HCT116 (cell line): ENCODE measurements around the gene SLC27A3. TPM values are rescaled to one million over a fixed set of nuclear protein-coding genes. Genes with fewer than 3 reads are reported as not detected.

Experiments used
- ATAC-seq: fragments of 200-7000 bp; cut with Tn5 transposase; 2 replicates; pipeline ENCODE4 v1.9.1; 2020; ENCODE audit warnings: mild to moderate bottlenecking, moderate library complexity
- Bru-seq: library from RNA; stranded (reverse); fragments of 400-500 nt; gene quantifications from one replicate; lab custom pipeline; 2021; lab: Mats Ljungman, UMichigan
- BruChase-seq, 2 experiments: library from RNA; stranded (reverse); fragments of 400-500 nt; gene quantifications; one replicate each; lab custom pipeline; 2021; lab: Mats Ljungman, UMichigan
- BruUV-seq: library from RNA; stranded (reverse); fragments of 400-500 nt; replicated peaks from 2 replicates; lab custom pipeline; 2021; lab: Mats Ljungman, UMichigan
- CTCF ChIA-PET: fragments of 300-600 bp; sonication (Branson Sonifier 250); formaldehyde crosslinking; loops from one replicate; lab custom pipeline; 2021; ENCODE audit warnings: antibody characterized with exemption; lab: Charles Lee
- POLR2A ChIA-PET: fragments of 300-600, 350-600 bp; sonication (Branson Sonifier 250); formaldehyde crosslinking; loops from one replicate; lab custom pipeline; 2021; ENCODE audit warnings: antibody characterized with exemption; lab: Charles Lee
- RAD21 ChIA-PET, 2 experiments: fragments of 300-600 bp; sonication (Branson Sonifier 250); formaldehyde crosslinking; loops; one replicate each; lab custom pipeline; 2023; ENCODE audit warnings: low total read pairs in 2 of 2; ENCODE audit not compliant: uncharacterized antibody in 2 of 2, unreplicated experiment in 2 of 2, low non-redundant PET in 1 of 2; lab: Charles Lee
- DNase-seq: peaks from one replicate; pipeline ENCODE4 v3.0.0-alpha.2; 2010; ENCODE audit warnings: low read depth, low spot score
- H2AFZ ChIP-seq: fragments of 200-600 bp; shearing (Covaris generic), sonication (generic); 2 replicates; pipeline ENCODE4 v1.6.1; 2017; ENCODE audit warnings: low read depth, mixed run types, mixed read lengths, antibody characterized with exemption, low read length; ENCODE audit not compliant: poor library complexity, severe bottlenecking
- H3K27ac ChIP-seq: 2 replicates; pipeline ENCODE4 v1.5.1; 2012; ENCODE audit warnings: low read depth, low read length
- H3K27me3 ChIP-seq: fragments of 200-600 bp; sonication (generic); 2 replicates; pipeline ENCODE4 v1.6.1; 2016; ENCODE audit warnings: mixed run types, low read length, mixed read lengths; ENCODE audit not compliant: insufficient read depth
- H3K36me3 ChIP-seq, 2 experiments: fragments of 200-500 bp in 1 of 2; fragments of 200-600 bp in 1 of 2; sonication (Bioruptor generic) in 1 of 2; sonication (generic) in 1 of 2; 2 replicates each; pipeline versions ENCODE4 v1.5.1 to v1.6.1; 2014 to 2016; ENCODE audit warnings: low read length in 2 of 2, inconsistent platforms in 1 of 2, mixed read lengths in 1 of 2, mixed run types in 1 of 2; ENCODE audit not compliant: insufficient read depth in 2 of 2, control insufficient read depth in 1 of 2
- H3K4me1 ChIP-seq, 2 experiments: fragments of 200-600 bp in 1 of 2; sonication (generic) in 1 of 2; 2 replicates each; pipeline versions ENCODE4 v1.5.1 to v1.6.1; 2012 to 2017; ENCODE audit warnings: low read length in 2 of 2, inconsistent platforms in 1 of 2, mild to moderate bottlenecking in 1 of 2, mixed read lengths in 1 of 2, mixed run types in 1 of 2, moderate library complexity in 1 of 2; ENCODE audit not compliant: insufficient read depth in 2 of 2, control insufficient read depth in 1 of 2
- H3K4me2 ChIP-seq: fragments of 200-600 bp; sonication (generic); 2 replicates; pipeline ENCODE4 v1.6.1; 2017; ENCODE audit warnings: mixed run types, low read length, mixed read lengths
- H3K4me3 ChIP-seq, 2 experiments: fragments of 200-600 bp in 1 of 2; sonication (generic) in 1 of 2; replicated peaks in 1 of 2; 2 replicates each; pipeline ENCODE4 v1.5.1; 2011 to 2016; ENCODE audit warnings: low read length in 2 of 2, control low read depth in 1 of 2, low read depth in 1 of 2, mild to moderate bottlenecking in 1 of 2, mixed read lengths in 1 of 2, mixed run types in 1 of 2
- H3K79me2 ChIP-seq: fragments of 200-600 bp; sonication (generic); 2 replicates; pipeline ENCODE4 v1.6.1; 2017; ENCODE audit warnings: mild to moderate bottlenecking, mixed run types, low read length, moderate library complexity, mixed read lengths; ENCODE audit not compliant: insufficient read depth
- H3K9ac ChIP-seq: fragments of 200-600 bp; sonication (generic); 2 replicates; pipeline ENCODE4 v1.6.1; 2016; ENCODE audit warnings: low read length, mixed read lengths
- H3K9me2 ChIP-seq: fragments of 200-600 bp; sonication (generic), shearing (Covaris generic); 2 replicates; pipeline ENCODE4 v1.6.1; 2017; ENCODE audit warnings: mixed run types, mild to moderate bottlenecking, moderate library complexity; ENCODE audit not compliant: insufficient read depth
- H3K9me3 ChIP-seq, 2 experiments: fragments of 200-500 bp in 1 of 2; fragments of 200-600 bp in 1 of 2; sonication (Bioruptor generic) in 1 of 2; sonication (generic) in 1 of 2; 2 replicates each; pipeline ENCODE4 v1.6.1; 2014 to 2017; ENCODE audit warnings: low read length in 2 of 2, mixed read lengths in 2 of 2, inconsistent platforms in 1 of 2, low read depth in 1 of 2, mild to moderate bottlenecking in 1 of 2, mixed run types in 1 of 2, moderate library complexity in 1 of 2; ENCODE audit not compliant: control insufficient read depth in 1 of 2, insufficient read depth in 1 of 2
- H4K20me1 ChIP-seq: fragments of 200-600 bp; sonication (generic), shearing (Covaris generic); 2 replicates; pipeline ENCODE4 v1.6.1; 2017; ENCODE audit warnings: mixed run types, mild to moderate bottlenecking, moderate library complexity; ENCODE audit not compliant: insufficient read depth
- CEBPB ChIP-seq: IDR thresholded peaks from 2 replicates; pipeline ENCODE4 v1.6.1; 2012; ENCODE audit warnings: low read depth
- ELF1 ChIP-seq: IDR thresholded peaks from 2 replicates; pipeline ENCODE4 v1.6.1; 2012; ENCODE audit warnings: low read depth, borderline replicate concordance
- EZH2 ChIP-seq: fragments of 200-600 bp; sonication (generic); IDR thresholded peaks from 2 replicates; pipeline ENCODE4 v1.6.1; 2017; ENCODE audit warnings: antibody characterized with exemption, mixed run types
- EZH2phosphoT487 ChIP-seq: fragments of 200-600 bp; IDR thresholded peaks from 2 replicates; pipeline ENCODE4 v1.6.1; 2018; ENCODE audit warnings: antibody characterized with exemption, borderline replicate concordance
- FOSL1 ChIP-seq: IDR thresholded peaks from 2 replicates; pipeline ENCODE4 v1.6.1; 2012; ENCODE audit warnings: low read depth
- JUND ChIP-seq: IDR thresholded peaks from 2 replicates; pipeline ENCODE4 v1.6.1; 2012
- POLR2A ChIP-seq: IDR thresholded peaks from 2 replicates; pipeline ENCODE4 v1.7.0; 2011; ENCODE audit warnings: borderline replicate concordance; ENCODE audit not compliant: insufficient read depth, insufficient read length; ENCODE audit errors: extremely low read depth
- POLR2AphosphoS5 ChIP-seq: IDR thresholded peaks from 2 replicates; pipeline ENCODE4 v1.6.1; 2011; ENCODE audit warnings: mild to moderate bottlenecking, low read depth, low read length, moderate library complexity
- RAD21 ChIP-seq: IDR thresholded peaks from 2 replicates; pipeline ENCODE4 v1.6.1; 2012; ENCODE audit warnings: low read depth, mild to moderate bottlenecking
- SP1 ChIP-seq: IDR thresholded peaks from 2 replicates; pipeline ENCODE4 v1.6.1; 2012; ENCODE audit warnings: low read depth
- SRF ChIP-seq: IDR thresholded peaks from 2 replicates; pipeline ENCODE4 v1.6.1; 2012; ENCODE audit warnings: low read depth
- TCF7L2 ChIP-seq: IDR thresholded peaks from 2 replicates; pipeline ENCODE4 v1.7.0; 2011; ENCODE audit warnings: borderline replicate concordance, inconsistent platforms; ENCODE audit not compliant: insufficient read depth, insufficient read length; ENCODE audit errors: extremely low read depth
- YY1 ChIP-seq: IDR thresholded peaks from 2 replicates; pipeline ENCODE4 v1.6.1; 2011; ENCODE audit warnings: low read length, low read depth, moderate library complexity, mild to moderate bottlenecking; ENCODE audit not compliant: insufficient replicate concordance; ENCODE audit errors: extremely low read depth
- ZFX ChIP-seq: fragments of 450-650 bp; IDR thresholded peaks from 2 replicates; pipeline ENCODE4 v1.6.1; 2017
- ZNF274 ChIP-seq: fragments of 200-500 bp; sonication (Bioruptor generic); IDR thresholded peaks from 2 replicates; pipeline ENCODE4 v1.6.1; 2014; ENCODE audit warnings: mild to moderate bottlenecking, low read depth, low read length, inconsistent platforms
- intact Hi-C: fragments of 100-400 bp; cut with micrococcal nuclease; formaldehyde crosslinking; loops from 2 replicates; pipeline ENCODE4 v1.10.0; 2022
- long read RNA-seq: library from polyadenylated mRNA; unstranded; transcript quantifications from one replicate; pipeline ENCODE4 v2.0.0, GENCODE V29; 2021; ENCODE audit not compliant: unreplicated experiment
- polyA plus RNA-seq: library from polyadenylated mRNA; unstranded; fragments of >200 nt; gene quantifications from 2 replicates; pipeline ENCODE4 v1.2.1, GENCODE V29; 2012; ENCODE audit warnings: missing spikeins
- total RNA-seq: library from RNA; stranded (reverse); gene quantifications from one replicate; pipeline ENCODE4 v1.2.1, GENCODE V29; 2021; ENCODE audit not compliant: unreplicated experiment
- TF ChIP-seq, protein P1 (sequence below): IDR thresholded peaks from 2 replicates; pipeline ENCODE4 v1.6.1; 2012; ENCODE audit warnings: low read depth
- TF ChIP-seq, protein P2 (sequence below): IDR thresholded peaks from 2 replicates; pipeline ENCODE4 v1.6.1; 2012

SLC27A3 gene, protein sequence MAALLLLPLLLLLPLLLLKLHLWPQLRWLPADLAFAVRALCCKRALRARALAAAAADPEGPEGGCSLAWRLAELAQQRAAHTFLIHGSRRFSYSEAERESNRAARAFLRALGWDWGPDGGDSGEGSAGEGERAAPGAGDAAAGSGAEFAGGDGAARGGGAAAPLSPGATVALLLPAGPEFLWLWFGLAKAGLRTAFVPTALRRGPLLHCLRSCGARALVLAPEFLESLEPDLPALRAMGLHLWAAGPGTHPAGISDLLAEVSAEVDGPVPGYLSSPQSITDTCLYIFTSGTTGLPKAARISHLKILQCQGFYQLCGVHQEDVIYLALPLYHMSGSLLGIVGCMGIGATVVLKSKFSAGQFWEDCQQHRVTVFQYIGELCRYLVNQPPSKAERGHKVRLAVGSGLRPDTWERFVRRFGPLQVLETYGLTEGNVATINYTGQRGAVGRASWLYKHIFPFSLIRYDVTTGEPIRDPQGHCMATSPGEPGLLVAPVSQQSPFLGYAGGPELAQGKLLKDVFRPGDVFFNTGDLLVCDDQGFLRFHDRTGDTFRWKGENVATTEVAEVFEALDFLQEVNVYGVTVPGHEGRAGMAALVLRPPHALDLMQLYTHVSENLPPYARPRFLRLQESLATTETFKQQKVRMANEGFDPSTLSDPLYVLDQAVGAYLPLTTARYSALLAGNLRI
- total RNA-seq (14.3 TPM), Bru-seq, nascent RNA (percentile 41 among the genes with signal in this experiment), BruChase-seq, experiment 1, labeled RNA remaining after a 6-hour chase (percentile 54 among the genes with signal in this experiment), BruChase-seq, experiment 2, labeled RNA remaining after a 2-hour chase (percentile 55 among the genes with signal in this experiment)
- 17.8 and 19.9 TPM in 2 replicates for polyA plus RNA-seq
- long read RNA-seq, transcript SLC27A3-201 (10 exons, 3,351 nt), result major isoform, 16 of 22 reads
- long read RNA-seq, partial matches to known transcripts, result 0 of 22 reads
- long read RNA-seq, other reads (novel, unspliced or antisense), result 5 of 22 reads

DNA sequence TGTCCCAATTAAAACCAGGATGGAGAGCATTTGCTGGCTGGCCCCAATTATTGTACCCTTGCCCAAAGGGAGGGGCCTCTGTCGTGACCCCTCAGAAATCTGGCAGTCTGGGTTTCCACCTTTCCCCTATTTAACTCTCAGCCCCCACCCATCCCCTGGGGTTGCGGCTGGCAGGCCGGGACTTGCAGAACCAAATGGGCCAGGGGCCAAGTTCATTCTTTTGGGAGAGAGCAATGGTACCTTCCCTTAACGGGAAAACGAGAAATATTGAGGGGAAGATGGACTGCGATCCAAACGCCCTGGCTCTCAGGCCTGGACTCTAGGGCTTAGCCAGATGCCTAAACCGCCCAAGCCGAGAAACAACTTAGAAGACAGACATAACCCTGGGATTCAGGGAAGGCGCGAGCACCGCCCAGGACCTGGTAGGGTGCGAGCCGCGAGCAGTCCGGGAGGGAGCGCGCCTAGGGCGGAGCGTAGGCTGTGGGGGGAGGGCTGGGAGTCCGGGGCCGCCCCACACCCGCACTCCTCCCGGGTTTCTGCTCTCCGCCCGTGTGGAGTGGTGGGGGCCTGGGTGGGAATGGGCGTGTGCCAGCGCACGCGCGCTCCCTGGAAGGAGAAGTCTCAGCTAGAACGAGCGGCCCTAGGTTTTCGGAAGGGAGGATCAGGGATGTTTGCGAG is at the start of gene SLC27A3:
Gene SLC27A3 (plus strand): TSS at position 628 of the 678 bp plus-strand sequence. CDS start 91 bp downstream, outside the sequence.
- ATAC-seq, result peak; percentile 82
- Histone ChIP-seq H2AFZ (no peak within 1 kb of the TSS), H3K36me3 (peaks cover 4 to 21% of the 10 kb centered on the region in 2 experiments; a peak in 2 of 4 replicates), H3K4me3 (peak within 1 kb of the TSS; percentile 68 to 85), H3K4me2 (peak within 1 kb of the TSS; percentile 87), H3K4me1 (peaks cover 14 to 26% of the 10 kb centered on the region in 2 experiments), H3K27me3 (no peaks in the 10 kb centered on the region), H3K9me2 (no peaks in the 10 kb centered on the region), H3K79me2 (no peaks in the 10 kb centered on the region), H3K9ac (peak within 1 kb of the TSS; percentile 79), H3K9me3 (no peaks in the 10 kb centered on the region), H3K27ac (peak within 1 kb of the TSS; percentile 96), H4K20me1 (no peaks in the 10 kb centered on the region)
- peak; percentile 27 for DNase-seq
- intact Hi-C loops, result loop anchor here (10.0 kb wide), 1 partner anchor 100 kb away; the partner anchor contains the start of genes ILF2 and NPR1
- POLR2A ChIA-PET, result interaction anchor here (1.0 to 1.3 kb wide), 3 partner anchors 103 to 216 kb away, joined by 3 to 7 read pairs (median 5); partner anchors contain the start of gene RPS27
- RAD21 ChIA-PET, result interaction anchor here in 1 of 2 experiments (1.3 kb wide), 1 partner anchor 103 kb away, joined by 3 read pairs; no protein-coding TSS in a partner anchor
- no TSS peak for BruUV-seq
- CTCF ChIA-PET, result interaction anchor here (1.4 to 1.5 kb wide), 2 partner anchors 211 to 212 kb away, joined by 4 to 5 read pairs; partner anchors contain the start of gene RAB13
- no peak for TF ChIP-seq SP1
- TF ChIP-seq ZNF274, result no peak
- TF ChIP-seq, protein P1, sequence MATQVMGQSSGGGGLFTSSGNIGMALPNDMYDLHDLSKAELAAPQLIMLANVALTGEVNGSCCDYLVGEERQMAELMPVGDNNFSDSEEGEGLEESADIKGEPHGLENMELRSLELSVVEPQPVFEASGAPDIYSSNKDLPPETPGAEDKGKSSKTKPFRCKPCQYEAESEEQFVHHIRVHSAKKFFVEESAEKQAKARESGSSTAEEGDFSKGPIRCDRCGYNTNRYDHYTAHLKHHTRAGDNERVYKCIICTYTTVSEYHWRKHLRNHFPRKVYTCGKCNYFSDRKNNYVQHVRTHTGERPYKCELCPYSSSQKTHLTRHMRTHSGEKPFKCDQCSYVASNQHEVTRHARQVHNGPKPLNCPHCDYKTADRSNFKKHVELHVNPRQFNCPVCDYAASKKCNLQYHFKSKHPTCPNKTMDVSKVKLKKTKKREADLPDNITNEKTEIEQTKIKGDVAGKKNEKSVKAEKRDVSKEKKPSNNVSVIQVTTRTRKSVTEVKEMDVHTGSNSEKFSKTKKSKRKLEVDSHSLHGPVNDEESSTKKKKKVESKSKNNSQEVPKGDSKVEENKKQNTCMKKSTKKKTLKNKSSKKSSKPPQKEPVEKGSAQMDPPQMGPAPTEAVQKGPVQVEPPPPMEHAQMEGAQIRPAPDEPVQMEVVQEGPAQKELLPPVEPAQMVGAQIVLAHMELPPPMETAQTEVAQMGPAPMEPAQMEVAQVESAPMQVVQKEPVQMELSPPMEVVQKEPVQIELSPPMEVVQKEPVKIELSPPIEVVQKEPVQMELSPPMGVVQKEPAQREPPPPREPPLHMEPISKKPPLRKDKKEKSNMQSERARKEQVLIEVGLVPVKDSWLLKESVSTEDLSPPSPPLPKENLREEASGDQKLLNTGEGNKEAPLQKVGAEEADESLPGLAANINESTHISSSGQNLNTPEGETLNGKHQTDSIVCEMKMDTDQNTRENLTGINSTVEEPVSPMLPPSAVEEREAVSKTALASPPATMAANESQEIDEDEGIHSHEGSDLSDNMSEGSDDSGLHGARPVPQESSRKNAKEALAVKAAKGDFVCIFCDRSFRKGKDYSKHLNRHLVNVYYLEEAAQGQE, result no peak
- TF ChIP-seq, protein P2, sequence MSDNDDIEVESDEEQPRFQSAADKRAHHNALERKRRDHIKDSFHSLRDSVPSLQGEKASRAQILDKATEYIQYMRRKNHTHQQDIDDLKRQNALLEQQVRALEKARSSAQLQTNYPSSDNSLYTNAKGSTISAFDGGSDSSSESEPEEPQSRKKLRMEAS, result no peak; the same call in none of the 2 replicates
- TF ChIP-seq JUND, result no peak
- no peak for TF ChIP-seq EZH2phosphoT487
- TF ChIP-seq TCF7L2, result no peak
- no peak for TF ChIP-seq SRF
- TF ChIP-seq EZH2, result no peak
- TF ChIP-seq ZFX, result no peak
- TF ChIP-seq ELF1, result no peak
- TF ChIP-seq RAD21, result no peak
- peak; percentile 49 for TF ChIP-seq YY1
- TF ChIP-seq POLR2A, result peak; percentile 48
- no peak for TF ChIP-seq FOSL1
- TF ChIP-seq CEBPB, result no peak
- TF ChIP-seq POLR2AphosphoS5, result peak; percentile 66
